ENCODE data around the gene PID1. TPM values are rescaled to one million over a fixed set of nuclear protein-coding genes. Genes with fewer than 3 reads are reported as not detected.

Gene PID1
- total RNA-seq, 1 donor from 2014 or later: 5.3 TPM

DNA sequence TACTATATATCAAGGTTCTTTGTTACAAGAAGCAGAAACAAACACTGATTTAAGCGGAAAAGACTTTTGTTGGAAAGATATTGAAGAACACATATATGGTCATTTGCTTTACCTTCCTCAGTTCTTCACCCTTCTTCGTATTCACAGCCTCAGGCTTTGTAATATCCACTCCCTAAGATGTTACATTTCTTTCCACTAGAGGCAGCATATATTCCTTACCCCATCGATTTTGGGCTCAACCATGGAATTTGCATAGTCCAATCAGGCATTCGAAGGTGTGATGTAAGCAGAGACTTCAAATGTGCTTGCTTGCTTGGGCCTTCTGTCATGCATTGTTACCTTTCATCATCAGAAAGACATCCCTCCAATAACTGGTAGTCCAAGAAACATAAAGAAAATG, 287.4 kb downstream of the PID1 start:
- peaks cover 1% of the 10 kb centered on the region for H3K9me3 Mint-ChIP-seq (ENCODE audit: unreplicated experiment)
- TF ChIP-seq, protein P1, sequence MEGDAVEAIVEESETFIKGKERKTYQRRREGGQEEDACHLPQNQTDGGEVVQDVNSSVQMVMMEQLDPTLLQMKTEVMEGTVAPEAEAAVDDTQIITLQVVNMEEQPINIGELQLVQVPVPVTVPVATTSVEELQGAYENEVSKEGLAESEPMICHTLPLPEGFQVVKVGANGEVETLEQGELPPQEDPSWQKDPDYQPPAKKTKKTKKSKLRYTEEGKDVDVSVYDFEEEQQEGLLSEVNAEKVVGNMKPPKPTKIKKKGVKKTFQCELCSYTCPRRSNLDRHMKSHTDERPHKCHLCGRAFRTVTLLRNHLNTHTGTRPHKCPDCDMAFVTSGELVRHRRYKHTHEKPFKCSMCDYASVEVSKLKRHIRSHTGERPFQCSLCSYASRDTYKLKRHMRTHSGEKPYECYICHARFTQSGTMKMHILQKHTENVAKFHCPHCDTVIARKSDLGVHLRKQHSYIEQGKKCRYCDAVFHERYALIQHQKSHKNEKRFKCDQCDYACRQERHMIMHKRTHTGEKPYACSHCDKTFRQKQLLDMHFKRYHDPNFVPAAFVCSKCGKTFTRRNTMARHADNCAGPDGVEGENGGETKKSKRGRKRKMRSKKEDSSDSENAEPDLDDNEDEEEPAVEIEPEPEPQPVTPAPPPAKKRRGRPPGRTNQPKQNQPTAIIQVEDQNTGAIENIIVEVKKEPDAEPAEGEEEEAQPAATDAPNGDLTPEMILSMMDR (IDR thresholded peaks at IDR 0.05; ENCODE audit: partially characterized antibody, unreplicated experiment): peak; percentile 11

DNA sequence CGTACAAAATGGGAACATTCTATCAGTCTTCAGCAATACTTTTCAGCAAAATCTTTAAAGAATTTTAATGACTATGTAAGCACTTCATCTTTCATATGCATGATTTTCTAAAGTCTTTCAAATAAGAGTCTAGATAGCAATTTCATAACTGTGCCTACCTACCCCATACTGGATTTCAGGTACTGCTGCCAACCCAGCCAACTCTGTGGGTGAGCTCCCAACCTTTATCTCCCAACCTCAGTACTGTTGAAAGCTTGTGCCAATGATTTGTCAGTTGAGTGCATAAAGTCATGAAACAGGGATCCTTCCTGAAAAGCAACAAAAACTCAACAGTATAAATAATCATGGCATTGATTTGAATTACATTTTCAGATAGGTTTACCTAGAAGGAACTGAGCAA, 296.9 kb downstream of the PID1 start:
- H3K36me3 Mint-ChIP-seq (ENCODE audit: unreplicated experiment): no peaks in the 10 kb centered on the region
- H3K9me3 Mint-ChIP-seq (ENCODE audit: unreplicated experiment): peaks cover 2% of the 10 kb centered on the region
- H3K27ac Mint-ChIP-seq (ENCODE audit: unreplicated experiment): no peak overlapping the region
- DNase-seq: no peak
- H3K4me3 Mint-ChIP-seq (ENCODE audit: unreplicated experiment): no peak overlapping the region
- H3K27me3 Mint-ChIP-seq (ENCODE audit: unreplicated experiment): no peaks in the 10 kb centered on the region
- TF ChIP-seq, protein P1 (IDR thresholded peaks at IDR 0.05; ENCODE audit: partially characterized antibody, unreplicated experiment): no peak
- H3K4me1 Mint-ChIP-seq (ENCODE audit: low read depth, unreplicated experiment): no peaks in the 10 kb centered on the region

More for the DNA sequence above, 287.4 kb downstream of the PID1 start:
- Mint-ChIP-seq H3K4me3 (ENCODE audit: unreplicated experiment) (no peak overlapping the region), H3K27me3 (ENCODE audit: unreplicated experiment) (no peaks in the 10 kb centered on the region), H3K27ac (ENCODE audit: unreplicated experiment) (no peak overlapping the region), H3K4me1 (ENCODE audit: low read depth, unreplicated experiment) (no peaks in the 10 kb centered on the region), H3K36me3 (ENCODE audit: unreplicated experiment) (no peaks in the 10 kb centered on the region)
- no peak for DNase-seq
